ENCODE measurements around the gene GMCL2.

The GMCL2 gene

DNA sequence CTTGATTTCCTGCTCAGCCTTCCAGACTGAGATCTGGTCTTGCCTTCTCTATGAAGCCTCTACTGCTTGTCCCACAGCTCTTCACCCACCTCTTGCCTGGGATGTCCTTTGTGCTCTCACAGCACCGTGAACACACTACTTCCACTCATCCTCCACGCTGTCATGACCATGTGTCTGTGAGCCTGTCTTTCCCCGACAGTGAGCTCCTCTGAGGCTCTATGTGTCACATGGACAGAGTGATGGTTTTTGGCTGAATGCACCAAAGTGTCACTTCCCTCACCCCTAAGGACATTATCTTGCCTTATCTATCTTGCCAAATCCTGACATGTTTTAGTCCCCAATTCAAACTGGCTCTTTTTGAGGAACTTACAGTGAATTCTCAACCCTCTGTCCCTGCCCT lies 34.1 kb upstream of the GMCL2 start:
- ATAC-seq, result peak; percentile 6 to 27

DNA sequence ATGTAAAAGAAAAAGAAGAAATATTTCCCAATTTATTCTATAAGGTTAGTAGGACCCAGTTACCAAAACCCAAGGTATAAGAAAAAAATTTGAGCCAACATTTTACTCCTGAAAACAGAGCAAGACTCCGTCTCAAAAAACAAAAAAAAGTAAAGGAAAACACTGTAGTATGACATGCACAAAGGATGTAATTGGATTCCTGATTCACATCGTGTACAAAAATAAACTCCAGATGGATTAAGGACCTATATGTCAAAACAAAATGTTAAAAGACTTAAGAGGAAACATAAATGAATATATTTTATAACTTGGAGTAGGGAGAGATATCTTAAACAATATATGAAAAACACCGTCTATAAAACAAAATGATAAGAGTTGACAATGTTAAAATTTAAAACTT lies 31.7 kb upstream of the GMCL2 start:
- no peak for ATAC-seq

DNA sequence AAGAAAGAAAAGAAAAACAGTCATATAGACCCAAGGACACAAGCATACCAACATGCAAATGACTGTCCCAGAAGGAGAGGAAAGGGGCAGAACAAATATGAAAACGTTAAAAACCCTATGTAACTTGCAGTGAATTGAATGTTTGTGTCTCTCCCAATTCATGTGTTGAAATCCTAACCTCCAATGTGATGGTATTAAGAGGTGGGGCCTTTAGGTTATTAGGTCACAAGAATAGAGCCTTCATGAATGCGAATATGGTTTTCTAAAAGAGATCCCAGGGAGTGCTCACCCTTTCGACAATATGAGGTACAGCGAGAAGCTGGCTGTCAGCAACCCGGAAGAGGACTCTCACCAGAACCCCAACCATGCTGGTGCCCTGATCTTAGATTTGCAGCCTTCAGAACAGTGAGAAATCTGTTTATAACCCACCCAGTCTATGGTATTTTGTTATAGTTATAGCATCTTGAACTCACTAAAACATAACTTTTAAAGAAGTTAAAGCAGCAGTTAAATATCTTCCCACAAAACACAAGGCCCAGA lies 31.1 kb upstream of the GMCL2 start:
- no peak for ATAC-seq

DNA sequence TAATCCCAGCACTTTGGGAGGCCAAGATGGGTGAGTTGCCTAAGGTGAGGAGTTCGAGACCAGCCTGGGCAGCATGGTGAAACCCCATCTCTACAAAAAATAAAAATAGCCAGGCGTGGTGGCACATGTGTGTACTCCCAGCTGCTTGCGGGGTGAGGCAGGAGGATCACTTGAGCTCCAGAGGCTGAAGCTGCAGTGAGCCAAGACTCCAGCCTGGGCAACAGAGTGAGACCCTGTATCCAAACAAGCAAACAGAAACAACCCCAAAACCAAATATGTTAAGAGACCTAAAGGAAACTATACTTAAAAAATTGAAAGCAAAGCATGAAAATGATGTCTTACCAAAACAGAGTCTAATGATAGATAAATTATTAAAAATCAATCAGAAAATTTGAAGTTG lies 29.6 kb upstream of the GMCL2 start:
- ATAC-seq, result no peak

DNA sequence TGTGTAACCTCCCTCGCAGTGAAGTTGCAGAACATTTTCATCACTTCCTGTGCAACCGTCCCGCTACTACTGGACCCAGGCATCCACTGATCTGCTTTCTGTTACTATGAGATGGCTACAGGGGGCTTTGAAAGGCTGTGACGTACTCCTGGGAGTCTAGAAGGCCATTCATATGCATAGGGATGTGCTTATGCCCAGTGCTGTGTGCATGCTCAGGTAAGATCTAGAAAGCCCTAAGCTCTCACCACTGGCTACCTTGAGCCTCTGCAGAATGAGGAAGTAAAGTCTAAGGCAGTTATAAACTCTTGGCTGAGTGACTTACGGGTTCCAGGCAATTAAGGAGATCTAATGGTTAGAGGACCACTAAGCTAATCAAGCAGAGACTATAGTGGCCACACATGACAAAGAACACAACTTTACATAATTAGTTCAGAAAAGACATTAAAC lies 28.9 kb upstream of the GMCL2 start:
- ATAC-seq, result no peak

DNA sequence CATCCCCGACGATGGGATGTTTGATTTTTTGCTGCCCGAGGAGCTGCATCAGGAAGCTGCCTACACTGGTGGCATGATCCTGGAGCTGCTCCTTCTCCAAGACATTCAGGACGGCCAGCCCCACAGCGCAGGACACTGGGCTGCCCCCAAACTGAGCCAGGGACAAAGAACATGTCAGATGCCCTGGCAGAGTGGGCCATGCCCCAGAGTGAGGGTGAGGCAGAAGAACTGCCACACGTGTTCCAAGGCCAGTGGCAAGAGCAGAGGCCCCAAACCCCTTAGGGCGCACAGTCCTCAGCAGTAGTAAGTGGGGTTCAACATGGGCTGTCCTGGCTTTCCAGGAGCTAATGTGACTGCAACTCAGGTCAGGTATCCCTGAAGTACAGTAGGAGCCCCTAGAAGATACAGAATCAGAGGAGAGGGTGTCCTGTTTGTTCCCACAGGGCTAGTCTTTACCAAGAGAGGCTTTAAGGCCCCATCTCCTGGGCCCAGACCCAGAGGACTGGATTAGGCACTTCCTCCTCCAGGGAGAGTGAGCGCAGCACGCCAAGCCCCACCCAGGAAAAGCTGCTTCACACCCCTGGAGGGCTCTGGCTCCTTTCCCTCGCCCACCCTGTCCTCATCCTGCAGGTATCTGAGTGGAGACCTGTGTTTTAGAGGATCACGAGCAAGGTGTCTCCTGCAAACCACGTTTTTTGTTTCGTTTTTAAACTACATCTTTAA lies 28.3 kb upstream of the GMCL2 start:
- ATAC-seq, result no peak

DNA sequence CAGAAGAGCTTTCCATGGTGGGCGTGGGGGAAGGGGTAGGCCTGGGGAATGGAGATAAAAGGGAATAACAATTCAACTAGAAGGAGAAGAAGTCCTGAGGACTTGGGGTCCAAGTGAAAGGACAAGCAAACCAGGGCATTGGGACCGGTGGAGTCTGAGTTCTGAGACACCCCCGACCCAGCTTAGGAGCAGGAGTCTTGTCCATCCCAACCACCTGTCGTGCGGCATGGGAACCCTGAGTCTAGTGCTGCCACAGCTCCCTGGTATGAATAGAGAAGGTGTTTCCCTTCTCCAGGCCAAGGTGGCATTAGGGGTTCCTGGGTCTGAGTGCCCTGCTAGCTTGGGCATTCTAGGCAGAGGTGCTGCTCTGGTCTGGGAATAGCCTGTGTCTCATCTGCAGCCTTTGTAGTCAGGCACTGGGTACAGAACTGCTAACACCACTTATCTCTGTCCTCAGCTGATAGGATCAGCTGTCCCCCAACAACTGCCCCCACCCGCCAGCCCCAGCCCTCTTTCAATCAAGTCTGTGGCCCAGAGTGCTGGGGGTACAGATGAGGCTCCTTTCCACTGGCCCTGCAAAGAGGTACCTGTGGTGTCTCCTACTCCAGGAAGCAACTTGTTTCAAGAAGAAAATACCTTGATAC lies 27.1 kb upstream of the GMCL2 start:
- ATAC-seq, result no peak

DNA sequence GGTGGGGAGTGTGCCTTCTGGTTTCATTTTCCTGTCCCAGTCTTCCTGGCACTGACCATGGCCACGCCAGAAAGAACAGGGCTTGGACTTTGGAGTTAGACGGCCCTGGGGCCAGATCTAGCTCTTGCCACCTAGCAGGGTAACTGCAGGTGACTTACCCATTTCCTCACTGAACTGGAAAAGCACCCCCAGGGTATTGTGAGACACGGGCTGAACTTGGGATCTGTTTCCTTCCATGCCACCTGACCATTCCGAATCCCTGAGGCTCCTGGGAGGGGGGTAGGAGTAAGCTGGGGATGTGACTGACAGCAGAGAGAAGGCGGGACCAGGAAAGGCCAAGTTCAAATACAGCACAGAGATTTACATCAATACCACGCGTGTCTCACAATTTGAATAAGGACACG lies 26.6 kb upstream of the GMCL2 start:
- no peak for ATAC-seq

DNA sequence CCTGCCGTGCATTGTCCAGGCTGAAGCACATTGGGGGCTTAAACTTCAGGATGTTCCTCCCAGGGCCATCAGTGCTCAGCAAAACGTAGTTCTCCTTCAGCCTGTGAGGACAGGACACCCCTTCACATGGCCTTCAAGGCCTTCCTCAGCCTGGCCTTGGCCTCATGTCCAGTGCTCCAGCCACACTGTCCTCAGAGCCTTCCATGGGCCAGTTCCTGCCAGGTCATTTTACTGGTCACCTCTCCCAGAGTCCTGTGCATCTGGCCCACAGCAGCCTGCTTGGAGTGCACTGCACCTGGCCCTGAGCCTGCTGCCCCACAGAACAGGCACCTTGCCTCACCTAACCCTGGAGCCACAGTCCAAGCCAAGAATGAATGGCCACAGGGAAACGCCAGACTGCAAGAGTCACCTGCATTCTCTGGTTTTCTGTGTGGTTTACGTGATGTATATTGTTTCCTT lies 25.9 kb upstream of the GMCL2 start:
- peak in 1 of 2 donors; percentile 7 for ATAC-seq

DNA sequence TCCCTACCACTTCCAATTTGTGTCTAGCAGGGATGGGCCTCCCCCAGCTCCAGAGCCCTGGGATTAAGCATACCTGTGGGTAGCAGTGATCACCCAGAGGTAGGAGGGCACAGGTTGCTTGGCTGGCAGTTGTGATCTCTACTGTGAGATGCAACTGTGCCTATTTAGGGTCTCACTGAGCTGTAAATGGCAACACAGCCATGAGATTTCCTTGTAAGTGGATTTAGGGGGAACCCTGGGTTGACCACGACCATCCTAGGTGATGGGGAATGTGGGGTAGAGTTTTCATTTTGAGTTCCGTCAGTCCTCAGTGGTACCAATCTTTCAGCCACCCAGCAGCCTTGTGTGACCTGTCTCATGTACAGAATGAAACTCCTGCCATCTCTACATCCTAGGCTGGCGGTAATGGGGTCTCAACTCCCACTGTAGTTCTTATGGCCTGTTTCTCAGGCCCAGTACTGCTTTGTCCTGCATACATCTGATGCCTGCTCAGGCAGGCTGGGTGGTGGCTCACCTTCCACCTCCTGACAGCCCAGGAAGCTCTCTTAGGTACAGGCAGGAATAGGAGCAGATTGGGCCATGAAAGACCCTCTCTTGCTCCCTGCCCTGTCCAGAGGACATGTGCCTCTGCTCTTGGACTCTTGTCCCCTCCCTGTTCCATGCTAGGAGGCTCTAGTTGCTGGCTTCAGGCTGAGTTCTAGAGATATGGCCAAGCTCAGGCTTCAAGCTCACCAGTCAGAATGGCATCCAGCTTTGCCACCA lies 25.3 kb upstream of the GMCL2 start:
- ATAC-seq, result no peak

DNA sequence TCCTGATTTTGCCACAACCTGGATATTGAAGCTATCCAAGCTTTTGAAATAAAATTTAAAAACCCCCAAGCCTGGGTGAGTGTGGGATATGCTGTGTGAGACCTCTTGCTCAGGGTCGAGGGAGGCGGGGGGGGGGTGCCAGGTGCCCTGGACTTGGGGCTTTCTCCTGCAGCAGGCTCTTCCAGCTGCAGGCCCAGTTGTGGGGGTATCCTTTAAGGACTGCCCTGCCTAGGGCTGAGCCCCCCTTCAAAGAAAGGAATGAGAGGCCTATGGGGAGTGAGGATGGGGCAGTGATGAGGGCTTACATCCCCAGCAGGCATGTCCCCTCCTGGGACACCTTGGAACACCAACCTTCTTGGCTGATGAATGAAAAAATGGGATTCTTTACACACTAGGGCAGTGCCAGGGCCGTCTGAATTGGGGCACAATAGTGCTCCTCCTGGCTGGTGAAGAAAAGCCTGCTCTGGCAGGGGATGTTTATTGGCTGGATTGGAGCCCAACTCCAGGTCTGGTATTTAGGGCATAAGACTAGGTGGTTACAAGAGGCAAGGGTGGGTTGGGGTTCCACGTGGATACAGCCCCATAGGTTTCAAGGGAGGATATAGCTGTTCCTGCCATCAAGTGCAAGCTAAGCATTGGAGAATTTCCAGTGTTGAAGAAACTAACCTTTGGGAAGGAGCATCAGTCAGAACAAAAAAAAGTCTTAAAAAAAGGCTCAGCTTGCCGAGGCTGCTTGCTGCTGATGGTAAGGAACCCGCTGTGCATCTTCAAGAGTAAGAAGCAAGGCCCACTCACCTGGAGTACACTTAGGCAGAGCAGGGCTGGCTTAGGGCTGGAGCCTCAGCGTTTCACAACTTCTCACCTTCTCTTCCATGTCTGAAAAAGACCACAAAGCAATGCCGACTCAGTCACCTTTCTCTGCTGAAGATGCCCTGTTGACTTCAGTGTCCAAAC lies 24.2 kb upstream of the GMCL2 start:
- ATAC-seq, result no peak

DNA sequence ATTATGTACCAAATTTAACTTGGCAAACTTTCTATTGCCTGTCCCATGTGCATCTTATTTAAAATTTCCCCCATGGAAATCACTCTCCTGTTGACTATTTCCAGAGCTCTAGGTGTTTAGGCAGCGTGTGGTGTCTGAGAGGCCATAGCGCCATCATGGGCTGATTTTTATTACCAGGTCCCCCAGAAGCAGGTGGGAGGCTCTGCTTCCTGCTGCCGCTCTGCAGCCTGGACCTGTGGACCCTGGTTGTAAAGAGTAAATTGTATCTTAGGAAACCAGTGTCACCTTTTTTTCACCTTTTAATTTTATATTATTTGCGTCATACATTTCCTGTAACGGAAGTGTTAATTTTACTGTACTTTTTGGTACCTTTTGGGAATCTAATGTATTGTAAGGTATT lies 23.5 kb upstream of the GMCL2 start:
- no peak for ATAC-seq

DNA sequence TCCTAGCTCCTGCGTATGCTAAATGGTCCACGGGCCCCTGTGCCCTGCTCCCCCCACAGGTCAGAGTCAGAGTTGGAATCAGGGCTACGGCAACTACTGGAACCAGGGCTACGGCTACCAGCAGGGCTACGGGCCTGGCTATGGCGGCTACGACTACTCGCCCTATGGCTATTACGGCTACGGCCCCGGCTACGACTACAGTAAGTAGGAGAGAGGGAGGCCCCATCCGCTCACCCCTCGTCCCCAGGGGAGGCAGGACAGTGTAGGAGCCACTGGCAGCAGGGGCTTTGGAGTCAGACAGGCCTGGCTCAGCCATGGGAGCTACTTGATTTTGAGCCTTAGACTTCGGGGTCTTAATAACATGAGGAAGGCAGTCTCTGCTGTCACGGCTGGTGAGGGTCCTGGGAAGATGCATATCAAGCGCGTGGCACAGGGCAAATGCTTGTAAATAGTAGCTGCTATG lies 22.9 kb upstream of the GMCL2 start:
- ATAC-seq, result no peak

DNA sequence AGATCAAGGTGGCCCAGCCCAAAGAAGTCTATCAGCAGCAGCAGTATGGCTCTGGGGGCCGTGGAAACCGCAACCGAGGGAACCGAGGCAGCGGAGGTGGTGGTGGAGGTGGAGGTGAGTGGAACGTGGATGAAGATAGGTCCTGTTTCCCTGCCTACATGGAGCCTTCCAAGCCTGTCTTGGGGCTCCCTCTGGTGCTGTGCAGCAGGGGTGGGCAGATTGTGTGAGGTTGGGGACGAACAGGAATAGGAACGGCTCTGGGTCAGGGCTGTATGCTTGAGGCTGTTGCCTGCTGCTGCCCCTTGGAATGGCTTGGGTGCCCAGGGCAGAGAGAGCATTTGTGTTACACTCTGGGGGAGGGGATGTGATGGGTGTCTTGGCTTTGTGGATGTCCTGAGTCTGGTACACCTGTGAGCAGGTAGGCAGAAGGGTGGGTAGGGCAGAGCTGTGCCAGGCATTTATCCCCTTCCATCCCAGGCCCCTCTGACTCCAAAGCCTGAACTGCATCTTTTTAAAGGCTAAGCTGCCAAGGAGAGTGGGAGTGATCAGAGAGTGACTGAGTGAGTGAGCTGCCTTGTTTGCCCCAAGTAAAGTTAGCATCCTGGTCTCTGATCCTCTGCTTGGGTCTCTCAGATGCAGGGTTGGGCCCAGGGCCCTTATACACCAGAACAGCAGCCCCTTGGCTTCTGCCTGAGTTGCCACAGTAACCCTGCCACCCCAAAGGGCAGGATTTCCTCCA lies 22.3 kb upstream of the GMCL2 start:
- no peak for ATAC-seq

DNA sequence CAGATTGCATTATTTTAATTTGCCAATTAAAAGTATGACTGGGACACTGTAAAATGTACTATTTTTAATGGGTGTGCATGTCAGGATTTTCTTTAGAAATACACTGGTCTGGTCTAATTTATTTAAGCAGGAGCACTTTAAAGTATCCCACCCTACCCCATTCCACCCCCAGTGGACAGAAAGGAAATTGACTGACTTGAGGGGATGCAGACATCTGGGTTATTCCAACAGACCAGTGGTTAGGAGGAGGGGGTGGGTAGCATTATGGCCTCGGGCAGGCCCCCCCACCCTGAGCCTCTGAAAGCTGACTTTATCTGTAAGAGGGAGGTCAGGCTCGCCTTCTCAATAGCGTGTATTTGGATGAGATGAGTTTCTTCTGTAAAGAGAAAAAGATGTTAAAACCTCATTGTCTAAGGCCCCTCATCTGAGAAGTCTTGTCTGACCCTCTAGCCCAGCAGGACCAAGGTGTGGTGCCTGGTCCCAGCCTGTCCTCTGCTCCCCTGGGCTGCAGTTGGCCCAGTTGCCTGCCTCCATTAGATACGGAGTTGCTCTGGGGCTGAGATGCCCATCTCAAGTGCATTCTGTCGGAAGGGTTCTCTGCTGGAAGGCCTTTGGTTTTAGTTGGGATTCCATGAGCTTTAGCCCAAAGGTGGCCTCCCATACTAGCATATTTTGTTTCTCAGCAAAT lies 21.5 kb upstream of the GMCL2 start:
- ATAC-seq, result no peak

DNA sequence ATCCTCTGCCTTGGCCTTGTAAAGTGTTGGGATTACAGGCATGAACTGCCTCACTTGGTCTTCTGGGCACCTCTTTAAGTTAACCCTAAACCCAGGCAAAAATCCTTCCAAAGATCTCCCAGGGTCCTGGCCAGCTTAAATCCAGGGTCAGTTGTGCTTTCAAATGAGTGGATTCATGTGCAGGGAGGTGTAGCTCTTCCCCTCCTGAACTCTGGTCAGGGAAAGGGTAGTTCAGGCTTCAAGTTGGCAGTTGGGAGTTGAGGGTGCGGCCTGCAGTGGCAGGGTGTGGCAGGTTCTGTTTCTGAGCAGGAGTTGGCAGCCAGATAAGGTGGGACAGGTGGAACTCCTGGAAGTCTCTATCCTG lies 20.7 kb upstream of the GMCL2 start:
- no peak for ATAC-seq

DNA sequence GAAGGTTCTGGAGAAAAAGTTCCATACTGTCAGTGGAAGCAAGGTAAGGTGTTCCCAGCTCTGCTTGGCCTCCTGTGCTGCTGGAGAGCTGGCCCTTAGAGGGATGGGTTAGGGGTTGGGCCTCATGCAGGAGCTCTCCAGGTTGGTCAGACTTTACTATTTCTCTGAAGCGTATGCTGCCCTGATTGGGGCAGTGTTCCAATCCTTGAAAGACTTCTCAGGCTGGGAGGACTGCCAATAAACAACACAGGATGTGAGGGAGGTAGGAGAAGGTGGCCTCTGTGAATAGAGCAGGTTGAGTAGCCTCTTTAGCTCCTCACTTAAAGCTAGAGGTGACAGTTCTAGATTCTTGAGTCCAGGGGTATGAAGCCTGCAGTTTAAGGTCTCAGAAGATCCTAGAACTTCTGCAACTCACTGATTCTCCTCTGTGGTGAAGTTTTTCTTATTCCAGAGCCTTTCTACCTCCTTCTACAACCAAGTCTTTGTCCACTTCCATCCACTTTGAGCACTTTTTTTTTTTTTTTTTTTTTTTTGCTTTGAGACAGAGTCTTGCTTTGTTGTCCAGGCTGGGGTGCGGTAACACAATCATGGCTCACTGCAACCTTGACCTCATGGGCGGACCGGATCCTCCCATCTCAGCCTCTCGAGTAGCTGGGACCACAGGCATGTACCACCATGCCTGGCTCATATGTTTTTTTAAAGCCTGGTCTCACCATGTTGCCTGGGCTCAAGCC lies 20.2 kb upstream of the GMCL2 start:
- no peak for ATAC-seq

DNA sequence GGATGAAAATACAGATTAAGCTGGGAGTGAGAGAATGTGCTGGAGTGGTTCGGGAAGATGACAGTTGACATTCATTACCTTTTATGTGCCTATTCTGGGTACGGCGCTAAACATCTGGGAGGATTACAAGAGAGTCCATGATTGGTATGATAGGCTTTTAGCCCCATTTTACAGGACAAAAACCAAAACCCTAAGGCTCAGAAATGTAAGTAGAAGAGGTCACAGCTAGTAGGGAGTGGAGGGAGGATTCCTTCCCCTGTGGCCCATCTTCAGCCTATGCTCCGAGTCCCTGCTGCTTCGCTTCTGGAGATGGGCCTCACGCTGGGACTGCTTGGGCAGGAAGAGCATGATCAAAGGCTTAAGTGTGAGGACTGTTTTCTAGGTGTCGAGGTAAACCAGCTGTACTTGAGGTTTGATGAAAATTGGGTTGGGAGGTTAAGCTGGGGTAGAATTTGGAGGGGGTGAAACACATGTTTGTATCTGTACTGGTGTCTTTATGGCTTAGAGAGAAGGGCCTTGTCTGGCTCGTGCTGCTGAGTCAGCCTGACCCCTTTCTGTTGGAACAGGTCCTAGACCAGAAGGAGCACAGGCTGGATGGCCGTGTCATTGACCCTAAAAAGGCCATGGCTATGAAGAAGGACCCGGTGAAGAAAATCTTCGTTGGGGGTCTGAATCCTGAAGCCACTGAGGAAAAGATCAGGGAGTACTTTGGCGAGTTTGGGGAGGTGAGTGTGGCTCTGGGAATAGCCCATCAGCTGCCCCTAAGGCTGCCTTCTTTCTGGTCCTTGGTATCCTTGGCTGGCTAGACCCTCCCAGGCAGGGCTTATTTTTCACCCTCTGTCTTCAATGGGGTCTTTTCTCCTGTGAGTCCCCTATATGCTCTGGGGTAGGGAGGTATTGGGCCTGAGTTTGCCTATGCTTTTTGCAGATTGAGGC lies 19.3 kb upstream of the GMCL2 start:
- ATAC-seq, result no peak

DNA sequence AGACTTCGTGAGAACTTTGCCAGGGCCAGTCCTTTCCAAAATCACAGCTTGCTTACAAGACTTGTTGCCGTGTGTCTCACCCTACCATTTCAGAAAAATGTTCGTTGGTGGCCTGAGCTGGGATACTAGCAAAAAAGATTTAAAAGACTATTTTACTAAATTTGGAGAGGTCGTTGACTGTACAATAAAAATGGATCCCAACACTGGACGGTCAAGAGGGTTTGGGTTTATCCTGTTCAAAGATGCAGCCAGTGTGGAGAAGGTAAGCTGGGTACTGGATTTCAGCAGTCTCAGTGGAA lies 18.5 kb upstream of the GMCL2 start:
- ATAC-seq, result no peak

Data from activated CD4-positive, CD25-positive, alpha-beta regulatory T cell treated with anti-CD3 and anti-CD28 coated beads, Interleukin-2, amount 50 U/mL, for 24 hours (primary cell).